Measurements from ENCODE around the gene IGF2R. TPM values are rescaled to one million over a fixed set of nuclear protein-coding genes. Genes with fewer than 3 reads are reported as not detected.
A peak's percentile ranks its signal among the peaks of the same experiment; 100 is the strongest.

IGF2R gene
- total and polyA plus RNA-seq, 2 of the 13 experiments (the other 11 are each of a cell fraction or from before 2014, with no cell fraction given) = 38.3 to 70.0 TPM

GRCh38 chr6:160137130-160137988 is 168.5 kb downstream of the IGF2R start (continued):
- TF ChIP-seq CTCF (CRISPR knock-in tag; IDR thresholded peaks at IDR 0.05) = 0 out of 2 replicates have a peak, but pooled peaks have one; percentile 3
- TF ChIP-seq LCORL (IDR thresholded peaks at IDR 0.05) = no peak
- peak; percentile 91 for TF ChIP-seq LCORL (CRISPR knock-in tag; IDR thresholded peaks at IDR 0.05)
- TF ChIP-seq POLR2A (IDR thresholded peaks at IDR 0.05; ENCODE audit: insufficient read depth in 1 of 2, low read depth in 2 of 2, low read length in 2 of 2) = no peak
- TF ChIP-seq, protein P1, sequence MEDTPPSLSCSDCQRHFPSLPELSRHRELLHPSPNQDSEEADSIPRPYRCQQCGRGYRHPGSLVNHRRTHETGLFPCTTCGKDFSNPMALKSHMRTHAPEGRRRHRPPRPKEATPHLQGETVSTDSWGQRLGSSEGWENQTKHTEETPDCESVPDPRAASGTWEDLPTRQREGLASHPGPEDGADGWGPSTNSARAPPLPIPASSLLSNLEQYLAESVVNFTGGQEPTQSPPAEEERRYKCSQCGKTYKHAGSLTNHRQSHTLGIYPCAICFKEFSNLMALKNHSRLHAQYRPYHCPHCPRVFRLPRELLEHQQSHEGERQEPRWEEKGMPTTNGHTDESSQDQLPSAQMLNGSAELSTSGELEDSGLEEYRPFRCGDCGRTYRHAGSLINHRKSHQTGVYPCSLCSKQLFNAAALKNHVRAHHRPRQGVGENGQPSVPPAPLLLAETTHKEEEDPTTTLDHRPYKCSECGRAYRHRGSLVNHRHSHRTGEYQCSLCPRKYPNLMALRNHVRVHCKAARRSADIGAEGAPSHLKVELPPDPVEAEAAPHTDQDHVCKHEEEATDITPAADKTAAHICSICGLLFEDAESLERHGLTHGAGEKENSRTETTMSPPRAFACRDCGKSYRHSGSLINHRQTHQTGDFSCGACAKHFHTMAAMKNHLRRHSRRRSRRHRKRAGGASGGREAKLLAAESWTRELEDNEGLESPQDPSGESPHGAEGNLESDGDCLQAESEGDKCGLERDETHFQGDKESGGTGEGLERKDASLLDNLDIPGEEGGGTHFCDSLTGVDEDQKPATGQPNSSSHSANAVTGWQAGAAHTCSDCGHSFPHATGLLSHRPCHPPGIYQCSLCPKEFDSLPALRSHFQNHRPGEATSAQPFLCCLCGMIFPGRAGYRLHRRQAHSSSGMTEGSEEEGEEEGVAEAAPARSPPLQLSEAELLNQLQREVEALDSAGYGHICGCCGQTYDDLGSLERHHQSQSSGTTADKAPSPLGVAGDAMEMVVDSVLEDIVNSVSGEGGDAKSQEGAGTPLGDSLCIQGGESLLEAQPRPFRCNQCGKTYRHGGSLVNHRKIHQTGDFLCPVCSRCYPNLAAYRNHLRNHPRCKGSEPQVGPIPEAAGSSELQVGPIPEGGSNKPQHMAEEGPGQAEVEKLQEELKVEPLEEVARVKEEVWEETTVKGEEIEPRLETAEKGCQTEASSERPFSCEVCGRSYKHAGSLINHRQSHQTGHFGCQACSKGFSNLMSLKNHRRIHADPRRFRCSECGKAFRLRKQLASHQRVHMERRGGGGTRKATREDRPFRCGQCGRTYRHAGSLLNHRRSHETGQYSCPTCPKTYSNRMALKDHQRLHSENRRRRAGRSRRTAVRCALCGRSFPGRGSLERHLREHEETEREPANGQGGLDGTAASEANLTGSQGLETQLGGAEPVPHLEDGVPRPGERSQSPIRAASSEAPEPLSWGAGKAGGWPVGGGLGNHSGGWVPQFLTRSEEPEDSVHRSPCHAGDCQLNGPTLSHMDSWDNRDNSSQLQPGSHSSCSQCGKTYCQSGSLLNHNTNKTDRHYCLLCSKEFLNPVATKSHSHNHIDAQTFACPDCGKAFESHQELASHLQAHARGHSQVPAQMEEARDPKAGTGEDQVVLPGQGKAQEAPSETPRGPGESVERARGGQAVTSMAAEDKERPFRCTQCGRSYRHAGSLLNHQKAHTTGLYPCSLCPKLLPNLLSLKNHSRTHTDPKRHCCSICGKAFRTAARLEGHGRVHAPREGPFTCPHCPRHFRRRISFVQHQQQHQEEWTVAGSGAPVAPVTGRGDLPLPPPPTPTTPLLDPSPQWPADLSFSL (CRISPR knock-in tag; IDR thresholded peaks at IDR 0.05) = no peak
- TF ChIP-seq SNAPC4 (CRISPR knock-in tag; IDR thresholded peaks at IDR 0.05) = 0 out of 2 replicates have a peak, but pooled peaks have one; percentile 23
- no peak for TF ChIP-seq MTF1 (CRISPR knock-in tag; IDR thresholded peaks at IDR 0.05)
- TF ChIP-seq TEAD3 (CRISPR knock-in tag; optimal IDR thresholded peaks at IDR 0.05; ENCODE audit: borderline replicate concordance) = peak; percentile 44
- peak; percentile 12; the same call in 1 of the 2 replicates for TF ChIP-seq RFX5 (IDR thresholded peaks at IDR 0.05; ENCODE audit: low read depth, low read length)
- peak; percentile 71 for TF ChIP-seq HNF1A (IDR thresholded peaks at IDR 0.05; ENCODE audit: low read depth)
- peak; percentile 67; the same call in 1 of the 2 replicates for TF ChIP-seq HNF1A (CRISPR knock-in tag; IDR thresholded peaks at IDR 0.05; ENCODE audit: borderline replicate concordance)

All from HepG2 (cell line).